Measurements from ENCODE around the gene LEP. TPM values are rescaled to one million over a fixed set of nuclear protein-coding genes. Genes with fewer than 3 reads are reported as not detected.

The LEP gene
- total RNA-seq, 2 donors from 2014 or later: not detected

GRCh38 chr7:128206017-128206746, 34.9 kb upstream of the LEP start:
- H3K9me3 Mint-ChIP-seq: no peaks in the 10 kb centered on the region
- ATAC-seq: no peak
- H3K4me1 Mint-ChIP-seq (ENCODE audit: low read depth in 2 of 2): peaks cover 16 to 17% of the 10 kb centered on the region in 2 donors
- DNase-seq (ENCODE audit: low spot score): no peak
- H3K36me3 Mint-ChIP-seq: no peaks in the 10 kb centered on the region
- H3K27me3 Mint-ChIP-seq: peaks cover 26 to 34% of the 10 kb centered on the region in 2 donors
- H3K4me3 Mint-ChIP-seq: no peak overlapping the region
- H3K27ac Mint-ChIP-seq: no peak overlapping the region

- Mint-ChIP-seq H3K4me3 (no peak overlapping the region), H3K36me3 (no peaks in the 10 kb centered on the region), H3K4me1 (ENCODE audit: low read depth in 2 of 2) (peaks cover 10 to 11% of the 10 kb centered on the region in 2 donors), H3K27me3 (peaks cover 19 to 29% of the 10 kb centered on the region in 2 donors), H3K9me3 (no peaks in the 10 kb centered on the region), H3K27ac (no peak overlapping the region)
- ATAC-seq (no peak), DNase-seq (ENCODE audit: low spot score) (no peak)
These were observed 34.2 kb upstream of the LEP start for GRCh38 chr7:128206747-128207500.

- DNase-seq (ENCODE audit: low spot score) (no peak), ATAC-seq (no peak)
- Mint-ChIP-seq H3K4me1 (ENCODE audit: low read depth in 2 of 2) (peaks cover 3 to 5% of the 10 kb centered on the region in 2 donors), H3K27me3 (peaks cover 12 to 22% of the 10 kb centered on the region in 2 donors), H3K9me3 (no peaks in the 10 kb centered on the region), H3K27ac (no peak overlapping the region), H3K4me3 (no peak overlapping the region), H3K36me3 (no peaks in the 10 kb centered on the region)
These were observed 33.5 kb upstream of the LEP start for GRCh38 chr7:128207609-128208008.

- ATAC-seq (peak; percentile 80 to 84), DNase-seq (ENCODE audit: low spot score) (peak; percentile 79)
- Mint-ChIP-seq H3K36me3 (no peaks in the 10 kb centered on the region), H3K27ac (no peak overlapping the region), H3K9me3 (no peaks in the 10 kb centered on the region), H3K4me3 (no peak overlapping the region), H3K4me1 (ENCODE audit: low read depth in 2 of 2) (peaks cover 2 to 5% of the 10 kb centered on the region in 2 donors), H3K27me3 (peaks cover 13 to 19% of the 10 kb centered on the region in 2 donors)
These were observed 31.6 kb upstream of the LEP start for GRCh38 chr7:128209229-128210035.

DNA sequence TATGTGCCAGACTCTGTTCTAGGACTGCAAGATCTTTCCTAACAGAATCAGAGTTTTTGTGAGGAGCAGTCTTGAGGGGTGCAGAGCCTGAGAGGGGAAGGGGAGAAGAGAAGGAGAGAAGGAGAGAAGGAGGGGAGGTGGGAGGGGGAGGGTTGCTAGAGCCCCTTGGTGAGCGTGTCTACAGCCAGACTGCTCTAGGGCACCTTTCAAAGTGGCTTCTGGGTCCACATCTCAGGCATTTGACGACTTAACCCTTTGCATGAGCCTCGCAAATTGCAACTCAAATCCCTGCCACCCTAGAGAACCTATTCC, 31.1 kb upstream of the LEP start:
- ATAC-seq: no peak
- H3K27ac Mint-ChIP-seq: no peak overlapping the region

DNA sequence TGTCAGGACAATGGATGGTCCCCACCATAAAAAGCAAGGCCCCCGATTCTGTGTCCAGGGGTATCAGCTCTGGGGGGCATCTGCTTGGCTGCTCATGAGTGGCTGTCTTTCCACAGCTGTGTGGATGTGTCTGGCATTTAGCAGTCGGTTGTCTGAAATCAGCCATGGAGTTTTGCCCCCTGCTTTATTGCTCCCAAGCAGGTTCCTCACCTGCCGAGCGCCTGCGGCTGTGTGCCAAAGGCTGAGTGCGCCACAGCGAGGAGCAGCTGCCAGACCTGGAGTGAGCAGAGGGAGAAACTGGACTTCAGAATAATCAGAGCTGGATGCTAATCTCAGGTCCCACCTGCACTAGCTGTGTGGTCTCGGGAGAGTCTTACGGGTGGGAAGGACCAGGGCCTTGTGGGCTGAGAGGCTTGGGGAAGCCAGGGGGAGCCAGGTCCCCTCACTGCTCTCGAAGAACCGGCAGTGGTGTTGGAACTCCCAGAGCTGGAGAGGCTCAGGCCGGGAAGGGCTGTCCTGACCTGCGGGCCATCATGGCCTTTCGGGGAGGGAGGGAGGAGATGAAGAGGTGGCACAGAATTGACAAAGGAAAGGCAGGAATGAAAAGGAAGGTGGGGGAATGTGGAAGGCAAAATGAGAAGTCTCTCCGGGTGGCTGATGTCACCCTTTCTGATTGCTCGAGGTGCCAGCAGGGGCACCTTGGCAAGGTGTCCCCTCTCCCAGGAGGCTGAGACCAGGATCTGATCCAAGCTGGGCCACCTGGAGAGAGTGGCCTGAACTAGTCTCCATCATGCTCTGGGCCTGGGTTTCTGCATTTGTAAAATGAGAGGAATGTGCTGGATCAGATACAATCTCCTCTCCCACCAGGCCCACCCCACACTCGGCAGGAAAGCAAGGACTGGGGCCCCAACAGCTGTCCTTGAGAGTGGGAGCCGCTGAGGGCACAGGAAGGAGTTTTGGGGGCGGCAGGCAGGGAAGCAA, 30.2 kb upstream of the LEP start:
- Mint-ChIP-seq H3K4me3 (no peak overlapping the region), H3K36me3 (no peaks in the 10 kb centered on the region), H3K9me3 (no peaks in the 10 kb centered on the region), H3K27me3 (peaks cover 4 to 13% of the 10 kb centered on the region in 2 donors), H3K27ac (no peak overlapping the region), H3K4me1 (ENCODE audit: low read depth in 2 of 2) (peaks cover 2 to 5% of the 10 kb centered on the region in 2 donors)
- DNase-seq (ENCODE audit: low spot score) (no peak), ATAC-seq (no peak)

More for the DNA sequence above, 31.1 kb upstream of the LEP start:
- Mint-ChIP-seq H3K9me3 (no peaks in the 10 kb centered on the region), H3K4me3 (no peak overlapping the region), H3K27me3 (peaks cover 8 to 15% of the 10 kb centered on the region in 2 donors), H3K36me3 (no peaks in the 10 kb centered on the region), H3K4me1 (ENCODE audit: low read depth in 2 of 2) (peaks cover 2 to 5% of the 10 kb centered on the region in 2 donors)
- DNase-seq (ENCODE audit: low spot score): no peak

DNA sequence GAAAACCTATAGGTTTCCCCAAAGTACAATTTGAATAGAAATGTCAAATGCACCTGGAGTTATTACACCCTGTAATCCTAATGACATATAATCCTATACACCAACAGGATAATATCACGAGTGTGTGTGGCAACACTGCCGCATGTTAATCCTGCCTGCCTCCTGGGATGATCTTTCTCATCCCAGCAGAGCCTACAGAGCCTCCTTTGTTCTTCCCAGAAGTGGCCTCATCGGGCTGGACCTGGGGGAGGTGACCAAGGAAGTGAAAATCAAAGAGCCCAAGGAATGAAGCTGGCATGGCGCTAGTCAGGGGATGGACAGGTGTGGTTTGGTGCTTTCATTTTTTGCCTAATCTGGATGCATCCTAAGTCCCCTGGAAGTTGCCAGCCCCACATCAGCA, 29.5 kb upstream of the LEP start:
- no peak overlapping the region for H3K27ac Mint-ChIP-seq
- no peaks in the 10 kb centered on the region for H3K36me3 Mint-ChIP-seq
- DNase-seq (ENCODE audit: low spot score): no peak
- peaks cover 4 to 13% of the 10 kb centered on the region in 2 donors for H3K27me3 Mint-ChIP-seq
- ATAC-seq: no peak
- H3K4me3 Mint-ChIP-seq: no peak overlapping the region
- no peaks in the 10 kb centered on the region for H3K9me3 Mint-ChIP-seq
- peaks cover 2 to 5% of the 10 kb centered on the region in 2 donors for H3K4me1 Mint-ChIP-seq (ENCODE audit: low read depth in 2 of 2)

GRCh38 chr7:128214463-128214862, 26.6 kb upstream of the LEP start:
- no peak overlapping the region for H3K27ac Mint-ChIP-seq
- no peak overlapping the region for H3K4me3 Mint-ChIP-seq

GRCh38 chr7:128215281-128215680, 25.8 kb upstream of the LEP start:
- ATAC-seq (no peak), DNase-seq (ENCODE audit: low spot score) (no peak)
- peaks cover 4 to 16% of the 10 kb centered on the region in 2 donors for H3K27me3 Mint-ChIP-seq
- no peak overlapping the region for H3K27ac Mint-ChIP-seq
- no peaks in the 10 kb centered on the region for H3K36me3 Mint-ChIP-seq
- H3K4me1 Mint-ChIP-seq (ENCODE audit: low read depth in 2 of 2): no peaks in the 10 kb centered on the region
- no peak overlapping the region for H3K4me3 Mint-ChIP-seq
- H3K9me3 Mint-ChIP-seq: no peaks in the 10 kb centered on the region

More at GRCh38 chr7:128214463-128214862, 26.6 kb upstream of the LEP start:
- DNase-seq (ENCODE audit: low spot score) (no peak), ATAC-seq (no peak)
- no peaks in the 10 kb centered on the region for H3K9me3 Mint-ChIP-seq
- H3K27me3 Mint-ChIP-seq: peaks cover 4 to 13% of the 10 kb centered on the region in 2 donors
- H3K36me3 Mint-ChIP-seq: no peaks in the 10 kb centered on the region
- peaks cover 2 to 5% of the 10 kb centered on the region in 2 donors for H3K4me1 Mint-ChIP-seq (ENCODE audit: low read depth in 2 of 2)

DNA sequence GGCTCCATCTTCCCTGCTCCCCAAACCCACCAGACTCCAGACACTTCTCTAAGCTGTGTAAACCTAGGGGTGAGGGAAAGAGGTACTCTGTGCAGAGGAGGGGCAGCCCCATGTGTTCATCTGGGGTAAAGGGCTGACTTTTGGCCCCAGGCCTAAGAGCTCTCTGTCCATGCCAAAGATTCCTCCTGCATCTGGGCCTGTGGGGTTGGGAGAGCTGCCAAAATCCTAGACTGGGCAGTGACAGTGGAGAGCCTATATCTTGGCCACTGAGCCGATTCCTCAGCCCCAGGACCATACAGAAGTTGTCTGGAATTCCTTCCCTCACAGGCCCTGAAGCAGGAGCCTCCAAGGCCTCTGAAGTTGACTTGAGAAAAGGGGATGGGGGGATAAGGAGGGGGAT, 25.3 kb upstream of the LEP start:
- no peaks in the 10 kb centered on the region for H3K4me1 Mint-ChIP-seq (ENCODE audit: low read depth in 2 of 2)
- DNase-seq (ENCODE audit: low spot score) (no peak), ATAC-seq (peak in 1 of 2 donors; percentile 43)
- peaks cover 8 to 20% of the 10 kb centered on the region in 2 donors for H3K27me3 Mint-ChIP-seq
- no peak overlapping the region for H3K27ac Mint-ChIP-seq
- H3K36me3 Mint-ChIP-seq: no peaks in the 10 kb centered on the region
- H3K4me3 Mint-ChIP-seq: no peak overlapping the region
- no peaks in the 10 kb centered on the region for H3K9me3 Mint-ChIP-seq

- H3K36me3 Mint-ChIP-seq: no peaks in the 10 kb centered on the region
- H3K9me3 Mint-ChIP-seq: no peaks in the 10 kb centered on the region
- ATAC-seq: no peak
- no peak overlapping the region for H3K4me3 Mint-ChIP-seq
- H3K27me3 Mint-ChIP-seq: peaks cover 11 to 33% of the 10 kb centered on the region in 2 donors
- peaks cover 3 to 5% of the 10 kb centered on the region in 2 donors for H3K4me1 Mint-ChIP-seq (ENCODE audit: low read depth in 2 of 2)
- H3K27ac Mint-ChIP-seq: no peak overlapping the region
- DNase-seq (ENCODE audit: low spot score): no peak
These were observed 23.9 kb upstream of the LEP start for GRCh38 chr7:128217030-128217805.

DNA sequence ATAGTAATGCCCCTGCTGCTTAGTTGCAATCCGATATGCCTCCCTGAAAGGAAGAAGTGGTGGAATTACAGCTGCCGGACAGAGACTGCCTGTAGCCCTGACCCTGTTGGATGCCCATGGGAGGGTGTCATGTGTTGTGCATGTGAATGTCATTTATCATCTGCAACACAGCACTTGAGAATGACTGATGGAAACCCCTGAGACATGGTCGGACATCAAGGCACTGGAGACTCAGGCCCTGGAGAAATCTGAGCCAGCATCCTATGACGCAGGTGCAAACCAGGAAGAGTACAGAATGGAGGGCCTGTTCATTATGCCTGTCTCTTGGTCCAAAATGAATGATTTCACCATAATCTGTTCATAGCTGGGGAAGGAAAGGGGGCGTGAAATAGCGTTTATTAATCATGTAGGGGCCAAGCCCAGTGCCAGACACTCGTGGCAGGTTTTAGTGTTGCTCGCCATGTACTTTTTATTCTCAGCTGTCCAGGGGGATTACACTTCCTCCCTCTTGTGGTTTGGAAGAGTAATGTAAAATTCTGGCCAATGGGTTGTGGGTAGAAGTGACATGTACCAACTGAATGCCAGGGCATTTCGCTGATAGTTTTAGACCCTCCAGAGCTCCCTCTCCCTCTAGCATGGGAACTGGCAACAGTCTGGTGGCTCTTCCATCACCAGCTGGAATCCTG, 23.0 kb upstream of the LEP start:
- Mint-ChIP-seq H3K27ac (no peak overlapping the region), H3K36me3 (no peaks in the 10 kb centered on the region), H3K27me3 (peaks cover 11 to 30% of the 10 kb centered on the region in 2 donors), H3K4me3 (no peak overlapping the region), H3K4me1 (ENCODE audit: low read depth in 2 of 2) (peaks cover 8 to 11% of the 10 kb centered on the region in 2 donors), H3K9me3 (no peaks in the 10 kb centered on the region)
- no peak for ATAC-seq
- no peak for DNase-seq (ENCODE audit: low spot score)

Measured in natural killer cell treated with Interleukin-12 subunit alpha and Interleukin-12 subunit beta and Interleukin-15 and Interleukin-18, amount 100 ng/mL, for 72 hours (primary cell).